ENCODE data around the gene APOA5.
"Not testable (repeated sequence)": the region's sequence is repeated elsewhere in the genome, so short reads cannot be mapped to it uniquely, and the experiment has no call there.

The APOA5 gene, protein sequence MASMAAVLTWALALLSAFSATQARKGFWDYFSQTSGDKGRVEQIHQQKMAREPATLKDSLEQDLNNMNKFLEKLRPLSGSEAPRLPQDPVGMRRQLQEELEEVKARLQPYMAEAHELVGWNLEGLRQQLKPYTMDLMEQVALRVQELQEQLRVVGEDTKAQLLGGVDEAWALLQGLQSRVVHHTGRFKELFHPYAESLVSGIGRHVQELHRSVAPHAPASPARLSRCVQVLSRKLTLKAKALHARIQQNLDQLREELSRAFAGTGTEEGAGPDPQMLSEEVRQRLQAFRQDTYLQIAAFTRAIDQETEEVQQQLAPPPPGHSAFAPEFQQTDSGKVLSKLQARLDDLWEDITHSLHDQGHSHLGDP

DNA sequence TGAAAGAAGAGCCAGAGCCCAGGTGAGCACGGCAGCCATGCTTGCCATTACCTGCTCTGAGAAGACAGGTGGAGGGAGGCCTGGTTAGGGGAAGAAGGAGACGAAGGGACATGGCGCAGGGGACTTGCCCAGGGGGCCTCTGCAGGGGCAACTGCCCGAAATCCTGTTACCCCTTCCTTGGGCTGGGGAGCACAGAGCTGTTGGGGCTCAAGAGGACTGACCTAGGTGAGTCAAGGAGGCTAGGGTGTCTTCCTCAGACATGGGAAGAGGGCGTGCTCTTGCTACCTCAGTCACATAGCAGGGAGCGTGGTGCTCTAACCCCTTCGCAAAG lies at the start of gene APOA5:
APOA5 (minus strand) TSS at position 67 of the 331 bp plus-strand sequence; CDS start at position 48, 19 bp downstream.
- DNase-seq (ENCODE audit: low read depth): no peak

DNA sequence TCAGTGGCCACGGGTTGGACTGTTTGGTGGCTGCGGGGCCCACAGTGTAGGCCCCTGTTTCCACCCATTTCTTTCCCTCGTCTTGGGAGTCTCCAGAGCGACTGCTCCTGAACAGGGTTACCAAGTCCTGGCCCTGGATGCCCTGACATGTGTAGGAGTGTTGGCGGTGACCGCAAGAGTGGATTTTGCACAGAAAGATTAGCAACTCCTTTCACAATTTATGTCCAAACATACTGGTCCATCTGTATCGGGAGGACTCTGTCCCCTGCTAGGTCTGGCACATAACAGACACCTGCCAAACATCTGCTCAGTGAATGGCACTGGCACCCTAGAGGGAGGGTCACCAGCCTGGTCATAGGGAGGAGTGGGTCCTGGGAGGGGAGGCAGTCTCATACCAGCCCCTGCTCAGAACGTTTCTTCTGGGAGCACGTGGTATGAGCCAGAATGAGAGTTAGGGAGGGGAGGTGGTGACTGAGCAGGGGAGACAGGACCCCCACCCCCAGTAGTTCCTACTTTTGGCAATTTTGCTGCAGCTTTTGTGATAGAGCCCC lies 49.1 kb upstream of the APOA5 start:
- DNase-seq (ENCODE audit: low read depth): no peak

DNA sequence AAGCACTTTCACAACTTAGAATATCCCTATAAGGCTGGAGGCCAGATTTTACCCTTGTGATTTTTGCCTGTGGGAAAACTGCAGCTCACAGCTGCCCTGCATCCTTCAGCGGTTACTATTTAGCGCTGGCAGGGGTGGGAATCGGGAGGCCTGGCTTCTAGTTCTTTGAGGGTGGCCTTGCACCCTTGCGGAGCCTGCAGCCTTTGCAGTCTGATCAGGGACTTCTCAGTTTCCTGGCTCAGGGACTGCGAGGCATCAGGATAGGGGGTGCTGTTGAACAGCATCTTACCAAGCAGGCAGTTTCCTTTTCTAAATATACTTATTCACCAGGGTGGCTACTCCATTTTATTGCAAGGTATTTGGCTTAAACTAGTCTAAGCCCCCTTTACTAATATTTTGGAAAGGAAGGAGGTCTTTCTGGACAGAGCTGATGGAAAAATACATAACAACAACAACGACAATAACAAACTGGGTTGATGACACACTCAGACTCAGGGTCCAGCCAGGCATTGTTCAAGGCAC lies 48.6 kb upstream of the APOA5 start:
- DNase-seq (ENCODE audit: low read depth): peak; percentile 31

DNA sequence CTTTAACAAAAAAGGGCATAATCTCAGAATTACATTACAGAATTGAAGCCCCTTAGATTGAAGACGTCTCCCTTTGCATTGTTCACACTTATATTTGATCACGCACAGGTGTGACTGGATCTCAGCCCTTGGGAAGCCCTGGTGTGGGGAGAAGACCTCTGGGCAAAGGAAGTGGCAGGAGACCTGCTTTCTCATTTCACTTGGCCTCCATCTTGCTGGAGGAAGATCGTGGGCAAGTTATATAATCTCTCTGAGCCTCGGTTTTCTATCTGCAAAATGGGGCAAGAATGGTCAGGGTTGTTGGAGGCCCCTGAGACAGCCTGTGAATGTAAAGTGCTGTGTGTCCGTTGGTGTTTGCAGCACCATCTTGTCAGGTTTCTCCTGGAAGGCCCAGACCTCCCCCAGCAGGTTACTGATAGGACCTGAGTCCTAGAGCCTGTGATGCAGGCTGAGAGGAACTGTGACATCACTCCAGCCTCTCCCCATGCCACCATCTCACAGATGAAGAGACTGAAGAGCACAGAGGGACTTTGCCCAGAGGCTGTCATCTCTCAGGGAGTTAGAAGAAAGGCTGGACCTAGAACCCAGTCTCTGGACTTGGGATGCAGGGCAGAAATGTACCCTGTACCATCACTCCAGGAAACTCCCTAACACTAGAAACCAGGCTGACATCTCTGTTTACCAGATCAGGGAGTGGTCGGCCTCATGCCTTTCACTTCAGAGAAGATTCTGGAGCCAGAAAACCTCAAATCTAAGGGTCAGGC lies 46.8 kb upstream of the APOA5 start:
- no peak for DNase-seq (ENCODE audit: low read depth)

DNA sequence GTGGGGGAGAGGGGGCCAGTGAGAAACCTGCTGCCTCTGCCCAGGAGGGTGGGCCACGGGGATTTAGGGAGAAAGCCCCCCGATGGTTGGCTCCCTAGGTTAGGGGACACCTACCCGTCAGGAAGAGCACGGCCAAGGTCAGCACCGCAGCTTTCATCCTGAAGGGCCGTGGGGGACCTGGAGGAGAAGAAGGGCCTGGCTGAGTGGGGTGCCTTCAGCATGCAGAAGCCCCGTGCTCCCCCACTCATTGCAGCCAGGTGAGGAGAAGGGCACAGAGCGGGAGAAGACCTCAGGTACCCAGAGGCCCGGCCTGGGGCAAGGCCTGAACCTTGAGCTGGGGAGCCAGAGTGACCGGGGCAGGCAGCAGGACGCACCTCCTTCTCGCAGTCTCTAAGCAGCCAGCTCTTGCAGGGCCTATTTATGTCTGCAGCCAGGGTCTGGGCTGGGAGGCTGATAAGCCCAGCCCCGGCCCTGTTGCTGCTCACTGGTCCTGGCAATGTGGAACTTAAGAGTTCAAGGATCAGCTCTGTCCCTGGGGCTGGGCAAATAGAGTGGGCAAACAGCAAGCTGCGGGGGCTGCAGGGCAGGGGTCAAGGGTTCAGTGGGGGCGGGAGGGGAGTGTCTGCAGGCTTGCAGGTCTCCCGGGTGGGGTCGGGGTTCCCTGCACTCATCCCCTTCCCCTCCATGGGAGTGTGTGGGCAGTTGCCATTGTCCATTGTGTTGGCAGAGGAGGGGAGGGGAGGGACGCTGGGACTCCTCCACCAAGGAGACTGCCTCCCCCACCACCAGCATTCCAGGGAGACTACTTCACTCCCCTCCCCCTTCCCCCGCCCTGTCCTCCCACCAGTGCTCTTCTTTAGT lies 45.8 kb upstream of the APOA5 start, which contains the start of gene APOA1:
APOA1 (minus strand) TSS at position 392 of the 861 bp plus-strand sequence; CDS start at position 157, 235 bp downstream.
- DNase-seq (ENCODE audit: low read depth): no peak

DNA sequence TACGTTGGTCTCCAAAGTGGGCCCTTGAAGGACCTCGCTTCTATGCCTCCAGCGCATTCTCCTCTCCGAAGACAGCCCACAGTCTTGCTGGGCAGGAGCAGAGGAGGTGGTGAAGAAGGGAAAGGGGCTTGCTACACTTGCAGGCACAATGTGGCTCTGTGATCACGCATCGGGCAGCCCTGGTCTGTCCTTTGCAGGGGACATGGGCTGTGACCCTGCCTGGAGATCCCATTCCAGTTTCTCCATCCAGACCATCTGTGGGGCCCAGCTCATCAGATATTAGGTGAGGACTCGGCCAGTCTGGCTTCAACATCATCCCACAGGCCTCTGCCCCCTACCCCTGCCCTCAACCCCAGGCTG lies 44.9 kb upstream of the APOA5 start:
- DNase-seq (ENCODE audit: low read depth): no peak

DNA sequence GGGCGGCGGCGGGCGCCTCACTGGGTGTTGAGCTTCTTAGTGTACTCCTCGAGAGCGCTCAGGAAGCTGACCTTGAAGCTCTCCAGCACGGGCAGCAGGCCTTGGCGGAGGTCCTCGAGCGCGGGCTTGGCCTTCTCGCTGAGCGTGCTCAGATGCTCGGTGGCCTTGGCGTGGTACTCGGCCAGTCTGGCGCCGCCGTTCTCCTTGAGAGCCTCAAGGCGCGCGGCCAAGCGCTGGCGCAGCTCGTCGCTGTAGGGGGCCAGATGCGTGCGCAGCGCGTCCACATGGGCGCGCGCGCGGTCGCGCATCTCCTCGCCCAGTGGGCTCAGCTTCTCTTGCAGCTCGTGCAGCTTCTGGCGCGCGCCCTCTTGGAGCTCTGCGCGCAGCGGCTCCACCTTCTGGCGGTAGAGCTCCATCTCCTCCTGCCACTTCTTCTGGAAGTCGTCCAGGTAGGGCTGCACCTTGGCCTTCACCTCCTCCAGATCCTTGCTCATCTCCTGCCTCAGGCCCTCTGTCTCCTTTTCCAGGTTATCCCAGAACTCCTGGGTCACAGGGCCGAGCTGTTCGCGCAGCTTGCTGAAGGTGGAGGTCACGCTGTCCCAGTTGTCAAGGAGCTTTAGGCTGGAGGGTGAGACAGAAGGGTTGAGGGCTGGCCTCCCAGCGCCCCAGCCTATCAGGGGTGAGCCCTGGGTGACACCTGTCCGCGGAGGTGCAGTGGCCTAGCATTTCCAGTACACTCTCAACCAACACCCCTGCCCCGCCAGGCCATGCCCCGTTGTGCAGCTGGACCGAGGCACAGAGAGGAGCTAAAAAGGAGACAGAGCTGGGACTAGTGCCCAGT lies 44.3 kb upstream of the APOA5 start:
- peak; percentile 96 for DNase-seq (ENCODE audit: low read depth)

DNA sequence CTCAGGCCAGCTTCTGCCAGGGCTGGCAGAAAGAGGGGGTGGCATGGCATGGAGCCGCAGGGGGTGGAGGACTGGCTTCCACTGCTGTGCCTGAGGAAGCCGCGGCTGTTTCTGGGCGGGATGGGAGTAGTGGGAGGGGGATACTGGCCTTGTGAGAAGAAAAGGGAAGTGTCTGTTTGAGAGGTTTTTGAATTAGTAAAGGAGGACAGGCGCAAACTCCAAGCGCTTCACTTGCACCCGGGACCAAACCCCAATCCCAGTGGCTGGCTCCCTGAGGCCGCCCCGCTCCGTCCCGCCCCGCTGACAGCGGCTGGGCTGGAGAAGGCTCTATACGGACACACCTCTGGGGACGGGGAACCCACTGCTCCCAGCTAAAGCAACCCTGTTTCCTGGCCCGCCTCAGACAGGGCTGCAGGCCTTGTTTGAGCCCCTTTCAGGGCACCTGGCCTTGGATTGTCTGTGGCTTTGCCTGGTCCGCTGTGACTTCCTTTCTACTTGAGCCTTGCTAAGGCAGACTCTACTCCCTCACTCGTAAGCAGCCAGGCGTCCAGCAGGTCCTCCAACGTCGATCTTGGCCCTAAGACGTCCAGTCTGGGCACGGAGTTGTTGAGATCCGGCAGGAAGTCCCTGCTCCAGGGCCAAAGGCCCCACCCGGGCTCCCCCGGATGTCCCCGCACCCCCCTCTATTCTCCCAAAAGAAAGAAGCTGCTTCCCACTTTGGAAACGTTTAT lies 43.5 kb upstream of the APOA5 start:
- no peak for DNase-seq (ENCODE audit: low read depth)

DNA sequence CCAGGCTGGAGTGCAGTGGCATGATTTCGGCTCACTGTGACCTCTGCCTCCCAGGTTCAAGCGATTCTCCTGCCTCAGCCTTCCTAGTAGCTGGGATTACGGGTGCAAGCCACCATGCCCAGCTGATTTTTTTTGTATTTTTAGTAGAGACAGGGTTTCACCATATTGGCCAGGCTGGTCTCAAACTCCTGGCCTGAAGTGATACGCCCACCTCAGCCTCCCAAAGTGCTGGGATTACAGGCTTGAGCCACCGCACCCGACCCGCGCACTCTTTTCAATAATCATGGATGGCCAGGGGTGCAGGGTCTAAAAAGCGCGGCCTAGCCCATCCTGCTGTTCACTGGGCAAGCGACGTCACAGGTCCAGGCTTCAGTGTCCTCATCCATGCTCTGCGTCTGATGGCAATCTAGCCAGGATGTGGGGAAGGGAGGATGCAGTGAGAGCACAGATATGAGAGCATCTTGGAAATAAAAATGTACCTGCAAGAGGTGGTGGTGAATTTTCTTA lies 42.9 kb upstream of the APOA5 start:
- DNase-seq (ENCODE audit: low read depth): not testable (repeated sequence)

DNA sequence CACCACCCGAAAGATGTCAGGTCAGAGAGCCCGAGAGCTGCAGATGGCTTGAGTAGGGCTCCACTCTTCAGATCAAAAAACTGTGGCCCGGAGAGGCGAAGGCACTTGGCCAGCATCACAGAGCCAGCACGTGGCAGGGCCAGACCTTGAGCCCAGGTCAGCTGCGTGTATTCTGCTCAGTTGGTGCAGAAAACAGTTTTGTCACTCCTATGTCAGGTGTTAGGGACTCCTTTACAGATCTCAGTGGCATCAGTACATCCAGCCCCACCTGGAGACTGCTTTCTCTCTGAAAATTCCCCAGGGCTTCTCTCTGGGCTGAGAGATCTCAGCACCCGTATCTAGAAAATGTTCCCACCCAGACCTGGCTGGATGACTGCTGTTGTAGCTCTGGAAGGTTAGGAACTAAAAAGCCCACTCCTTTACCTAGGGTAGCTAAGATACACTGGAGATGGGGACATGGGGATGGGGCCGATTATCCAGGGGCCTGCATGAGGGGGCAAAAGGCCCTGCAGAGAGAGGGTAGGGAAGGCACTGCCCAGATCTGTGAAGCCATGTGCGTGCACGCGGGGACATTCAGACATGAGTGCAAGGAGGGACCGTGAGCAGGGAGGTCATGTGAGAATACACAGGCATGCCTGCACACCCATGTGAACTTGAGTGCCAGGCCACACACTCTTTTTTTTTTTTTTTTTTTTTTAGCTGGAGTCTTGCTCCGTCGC lies 42.3 kb upstream of the APOA5 start:
- no peak for DNase-seq (ENCODE audit: low read depth)

DNA sequence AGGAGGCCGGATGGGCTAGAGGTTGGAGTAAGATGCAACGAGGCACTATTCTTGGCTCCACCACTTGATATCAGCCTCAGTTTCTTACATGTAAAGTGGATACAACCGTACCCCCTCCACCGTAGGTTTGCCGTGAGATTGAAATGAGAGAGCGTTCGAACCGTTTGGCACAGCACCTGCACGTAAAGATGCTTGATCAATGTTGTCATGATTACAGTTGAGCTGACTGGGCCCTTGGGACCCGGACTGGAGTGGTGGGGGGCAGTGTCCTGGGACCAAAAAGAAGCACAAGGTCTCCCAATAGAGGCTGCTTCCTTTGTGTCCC lies 41.8 kb upstream of the APOA5 start:
- no peak for DNase-seq (ENCODE audit: low read depth)

DNA sequence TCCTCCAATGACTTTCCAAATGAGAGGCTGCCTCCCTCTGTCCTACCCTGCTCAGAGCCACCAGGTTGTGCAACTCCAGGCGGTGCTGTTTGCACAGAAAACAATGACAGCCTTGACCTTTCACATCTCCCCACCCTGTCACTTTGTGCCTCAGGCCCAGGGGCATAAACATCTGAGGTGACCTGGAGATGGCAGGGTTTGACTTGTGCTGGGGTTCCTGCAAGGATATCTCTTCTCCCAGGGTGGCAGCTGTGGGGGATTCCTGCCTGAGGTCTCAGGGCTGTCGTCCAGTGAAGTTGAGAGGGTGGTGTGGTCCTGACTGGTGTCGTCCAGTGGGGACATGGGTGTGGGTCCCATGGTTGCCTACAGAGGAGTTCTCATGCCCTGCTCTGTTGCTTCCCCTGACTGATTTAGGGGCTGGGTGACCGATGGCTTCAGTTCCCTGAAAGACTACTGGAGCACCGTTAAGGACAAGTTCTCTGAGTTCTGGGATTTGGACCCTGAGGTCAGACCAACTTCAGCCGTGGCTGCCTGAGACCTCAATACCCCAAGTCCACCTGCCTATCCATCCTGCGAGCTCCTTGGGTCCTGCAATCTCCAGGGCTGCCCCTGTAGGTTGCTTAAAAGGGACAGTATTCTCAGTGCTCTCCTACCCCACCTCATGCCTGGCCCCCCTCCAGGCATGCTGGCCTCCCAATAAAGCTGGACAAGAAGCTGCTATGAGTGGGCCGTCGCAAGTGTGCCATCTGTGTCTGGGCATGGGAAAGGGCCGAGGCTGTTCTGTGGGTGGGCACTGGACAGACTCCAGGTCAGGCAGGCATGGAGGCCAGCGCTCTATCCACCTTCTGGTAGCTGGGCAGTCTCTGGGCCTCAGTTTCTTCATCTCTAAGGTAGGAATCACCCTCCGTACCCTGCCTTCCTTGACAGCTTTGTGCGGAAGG lies 40.9 kb upstream of the APOA5 start:
- DNase-seq (ENCODE audit: low read depth): no peak

DNA sequence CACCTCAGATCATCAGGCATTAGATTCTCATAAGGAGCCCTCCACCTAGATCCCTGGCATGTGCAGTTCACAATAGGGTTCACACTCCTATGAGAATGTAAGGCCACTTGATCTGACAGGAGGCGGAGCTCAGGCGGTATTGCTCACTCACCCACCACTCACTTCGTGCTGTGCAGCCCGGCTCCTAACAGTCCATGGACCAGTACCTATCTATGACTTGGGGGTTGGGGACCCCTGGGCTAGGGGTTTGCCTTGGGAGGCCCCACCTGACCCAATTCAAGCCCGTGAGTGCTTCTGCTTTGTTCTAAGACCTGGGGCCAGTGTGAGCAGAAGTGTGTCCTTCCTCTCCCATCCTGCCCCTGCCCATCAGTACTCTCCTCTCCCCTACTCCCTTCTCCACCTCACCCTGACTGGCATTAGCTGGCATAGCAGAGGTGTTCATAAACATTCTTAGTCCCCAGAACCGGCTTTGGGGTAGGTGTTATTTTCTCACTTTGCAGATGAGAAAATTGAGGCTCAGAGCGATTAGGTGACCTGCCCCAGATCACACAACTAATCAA lies 40.2 kb upstream of the APOA5 start:
- DNase-seq (ENCODE audit: low read depth): no peak

DNA sequence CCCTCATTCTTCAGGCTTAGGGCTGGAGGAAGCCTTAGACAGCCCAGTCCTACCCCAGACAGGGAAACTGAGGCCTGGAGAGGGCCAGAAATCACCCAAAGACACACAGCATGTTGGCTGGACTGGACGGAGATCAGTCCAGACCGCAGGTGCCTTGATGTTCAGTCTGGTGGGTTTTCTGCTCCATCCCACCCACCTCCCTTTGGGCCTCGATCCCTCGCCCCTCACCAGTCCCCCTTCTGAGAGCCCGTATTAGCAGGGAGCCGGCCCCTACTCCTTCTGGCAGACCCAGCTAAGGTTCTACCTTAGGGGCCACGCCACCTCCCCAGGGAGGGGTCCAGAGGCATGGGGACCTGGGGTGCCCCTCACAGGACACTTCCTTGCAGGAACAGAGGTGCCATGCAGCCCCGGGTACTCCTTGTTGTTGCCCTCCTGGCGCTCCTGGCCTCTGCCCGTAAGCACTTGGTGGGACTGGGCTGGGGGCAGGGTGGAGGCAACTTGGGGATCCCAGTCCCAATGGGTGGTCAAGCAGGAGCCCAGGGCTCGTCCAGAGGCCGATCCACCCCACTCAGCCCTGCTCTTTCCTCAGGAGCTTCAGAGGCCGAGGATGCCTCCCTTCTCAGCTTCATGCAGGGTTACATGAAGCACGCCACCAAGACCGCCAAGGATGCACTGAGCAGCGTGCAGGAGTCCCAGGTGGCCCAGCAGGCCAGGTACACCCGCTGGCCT lies 38.7 kb upstream of the APOA5 start:
- DNase-seq (ENCODE audit: low read depth): no peak

DNA sequence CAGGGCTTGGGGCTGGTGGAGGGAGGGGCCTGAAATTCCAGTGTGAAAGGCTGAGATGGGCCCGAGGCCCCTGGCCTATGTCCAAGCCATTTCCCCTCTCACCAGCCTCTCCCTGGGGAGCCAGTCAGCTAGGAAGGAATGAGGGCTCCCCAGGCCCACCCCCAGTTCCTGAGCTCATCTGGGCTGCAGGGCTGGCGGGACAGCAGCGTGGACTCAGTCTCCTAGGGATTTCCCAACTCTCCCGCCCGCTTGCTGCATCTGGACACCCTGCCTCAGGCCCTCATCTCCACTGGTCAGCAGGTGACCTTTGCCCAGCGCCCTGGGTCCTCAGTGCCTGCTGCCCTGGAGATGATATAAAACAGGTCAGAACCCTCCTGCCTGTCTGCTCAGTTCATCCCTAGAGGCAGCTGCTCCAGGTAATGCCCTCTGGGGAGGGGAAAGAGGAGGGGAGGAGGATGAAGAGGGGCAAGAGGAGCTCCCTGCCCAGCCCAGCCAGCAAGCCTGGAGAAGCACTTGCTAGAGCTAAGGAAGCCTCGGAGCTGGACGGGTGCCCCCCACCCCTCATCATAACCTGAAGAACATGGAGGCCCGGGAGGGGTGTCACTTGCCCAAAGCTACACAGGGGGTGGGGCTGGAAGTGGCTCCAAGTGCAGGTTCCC lies 38.0 kb upstream of the APOA5 start, which contains the start of gene APOC3:
APOC3 (plus strand) TSS at position 383 of the 659 bp plus-strand sequence. CDS start 676 bp downstream, outside the sequence.
- DNase-seq (ENCODE audit: low read depth): peak; percentile 33

DNA sequence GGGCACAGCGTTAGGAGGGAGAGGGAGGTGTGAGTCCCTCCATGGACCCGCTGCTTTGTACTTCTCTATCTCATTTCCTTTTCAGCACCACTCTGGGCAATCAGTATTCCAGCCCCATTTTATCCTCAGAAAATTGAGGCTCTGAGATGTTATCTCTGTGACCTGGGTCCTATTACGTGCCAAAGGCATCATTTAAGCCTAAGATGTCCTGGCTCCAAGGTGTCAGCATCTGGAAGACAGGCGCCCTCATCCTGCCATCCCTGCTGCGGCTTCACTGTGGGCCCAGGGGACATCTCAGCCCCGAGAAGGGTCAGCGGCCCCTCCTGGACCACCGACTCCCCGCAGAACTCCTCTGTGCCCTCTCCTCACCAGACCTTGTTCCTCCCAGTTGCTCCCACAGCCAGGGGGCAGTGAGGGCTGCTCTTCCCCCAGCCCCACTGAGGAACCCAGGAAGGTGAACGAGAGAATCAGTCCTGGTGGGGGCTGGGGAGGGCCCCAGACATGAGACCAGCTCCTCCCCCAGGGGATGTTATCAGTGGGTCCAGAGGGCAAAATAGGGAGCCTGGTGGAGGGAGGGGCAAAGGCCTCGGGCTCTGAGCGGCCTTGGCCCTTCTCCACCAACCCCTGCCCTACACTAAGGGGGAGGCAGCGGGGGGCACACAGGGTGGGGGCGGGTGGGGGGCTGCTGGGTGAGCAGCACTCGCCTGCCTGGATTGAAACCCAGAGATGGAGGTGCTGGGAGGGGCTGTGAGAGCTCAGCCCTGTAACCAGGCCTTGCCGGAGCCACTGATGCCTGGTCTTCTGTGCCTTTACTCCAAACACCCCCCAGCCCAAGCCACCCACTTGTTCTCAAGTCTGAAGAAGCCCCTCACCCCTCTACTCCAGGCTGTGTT lies 37.2 kb upstream of the APOA5 start:
- DNase-seq (ENCODE audit: low read depth): no peak
